ENCODE data around the gene DST.

DST gene

GRCh38 chr6:56613247-56613851 is 29.3 kb downstream of the DST start:
- Histone ChIP-seq H3K27ac (ENCODE audit: low read depth, low read length) (no peak overlapping the region), H2BK12ac (ENCODE audit: low read length) (no peak overlapping the region), H3K4me1 (ENCODE audit: control insufficient read depth in 1 of 2, insufficient read depth in 2 of 2, low read length in 2 of 2) (no peaks in the 10 kb centered on the region), H3K18ac (ENCODE audit: low read length) (no peak overlapping the region), H3K4me2 (ENCODE audit: low read length) (no peak overlapping the region), H3K23ac (ENCODE audit: low read length) (no peak overlapping the region), H3K27me3 (ENCODE audit: insufficient read depth, low read length) (no peaks in the 10 kb centered on the region), H3K79me1 (ENCODE audit: low read length) (no peaks in the 10 kb centered on the region), H3K9me3 (ENCODE audit: insufficient read depth, low read depth, low read length) (no peaks in the 10 kb centered on the region), H3K9ac (ENCODE audit: low read length) (no peak overlapping the region), H3K14ac (ENCODE audit: low read length) (no peak overlapping the region), H4K91ac (ENCODE audit: low read depth, low read length) (no peak overlapping the region), H3K36me3 (ENCODE audit: control insufficient read depth in 1 of 2, insufficient read depth in 2 of 2, low read length in 2 of 2) (peaks cover 2 to 8% of the 10 kb centered on the region in 2 experiments), H2BK5ac (ENCODE audit: low read depth, low read length, poor library complexity) (no peak overlapping the region), H2AK5ac (ENCODE audit: low read length) (no peak overlapping the region), H3K4me3 (ENCODE audit: low read depth, low read length) (no peak overlapping the region), H2AFZ (ENCODE audit: insufficient read depth, low read length, poor library complexity) (no peak overlapping the region), H2BK120ac (ENCODE audit: insufficient read depth, low read length, poor library complexity) (no peak overlapping the region), H3K79me2 (ENCODE audit: control insufficient read depth, insufficient read depth, low read length, poor library complexity) (no peaks in the 10 kb centered on the region), H4K8ac (ENCODE audit: low read depth, low read length) (no peak overlapping the region), H3K4ac (ENCODE audit: low read depth, low read length) (no peak overlapping the region), H4K12ac (ENCODE audit: low read depth, low read length) (no peak overlapping the region)
- WGBS (ENCODE audit: extremely low coverage, insufficient coverage, insufficient read length): no CpG with 5 or more reads among the region's 6 CpGs
- DNase-seq: no peak

DNA sequence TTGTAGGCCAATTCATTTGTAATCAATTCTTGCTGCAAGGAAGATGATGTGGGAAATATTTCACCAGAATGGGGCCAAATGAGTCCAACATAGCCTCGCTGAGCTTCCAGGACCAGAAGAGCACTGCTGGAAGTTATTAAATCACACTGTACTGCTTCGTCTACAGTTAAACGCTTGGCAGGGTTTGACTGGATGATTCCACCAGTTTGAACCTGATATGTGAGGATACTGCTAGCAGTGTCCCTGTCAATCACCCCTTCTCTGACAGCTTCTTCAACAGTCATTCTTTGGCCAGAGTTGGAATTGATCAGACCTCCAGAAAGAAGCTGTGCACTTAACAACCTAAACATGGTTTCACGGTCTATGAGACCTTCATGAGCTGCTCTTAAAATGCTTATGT is 34.4 kb downstream of the DST start:
- Histone ChIP-seq H3K27ac (ENCODE audit: low read depth, low read length) (no peak overlapping the region), H3K23ac (ENCODE audit: low read length) (no peak overlapping the region), H2AK5ac (ENCODE audit: low read length) (no peak overlapping the region), H3K4me1 (ENCODE audit: control insufficient read depth in 1 of 2, insufficient read depth in 2 of 2, low read length in 2 of 2) (no peaks in the 10 kb centered on the region), H3K18ac (ENCODE audit: low read length) (no peak overlapping the region), H4K91ac (ENCODE audit: low read depth, low read length) (no peak overlapping the region), H3K4me2 (ENCODE audit: low read length) (no peak overlapping the region), H3K9ac (ENCODE audit: low read length) (no peak overlapping the region), H2BK120ac (ENCODE audit: insufficient read depth, low read length, poor library complexity) (no peak overlapping the region), H2AFZ (ENCODE audit: insufficient read depth, low read length, poor library complexity) (no peak overlapping the region), H4K12ac (ENCODE audit: low read depth, low read length) (no peak overlapping the region), H4K8ac (ENCODE audit: low read depth, low read length) (no peak overlapping the region), H2BK5ac (ENCODE audit: low read depth, low read length, poor library complexity) (no peak overlapping the region), H3K4me3 (ENCODE audit: low read depth, low read length) (no peak overlapping the region), H3K79me1 (ENCODE audit: low read length) (no peaks in the 10 kb centered on the region), H3K27me3 (ENCODE audit: insufficient read depth, low read length) (no peaks in the 10 kb centered on the region), H3K79me2 (ENCODE audit: control insufficient read depth, insufficient read depth, low read length, poor library complexity) (no peaks in the 10 kb centered on the region), H3K36me3 (ENCODE audit: control insufficient read depth in 1 of 2, insufficient read depth in 2 of 2, low read length in 2 of 2) (no peaks in the 10 kb centered on the region), H2BK12ac (ENCODE audit: low read length) (no peak overlapping the region), H3K9me3 (ENCODE audit: insufficient read depth, low read depth, low read length) (no peaks in the 10 kb centered on the region), H3K14ac (ENCODE audit: low read length) (no peak overlapping the region), H3K4ac (ENCODE audit: low read depth, low read length) (no peak overlapping the region)
- no CpG with 5 or more reads among the region's 4 CpGs for WGBS (ENCODE audit: extremely low coverage, insufficient coverage, insufficient read length)
- no peak for DNase-seq

- no peak overlapping the region for H3K14ac ChIP-seq (ENCODE audit: low read length)
- no peak overlapping the region for H4K12ac ChIP-seq (ENCODE audit: low read depth, low read length)
- H3K27ac ChIP-seq (ENCODE audit: low read depth, low read length): no peak overlapping the region
- no peak overlapping the region for H4K91ac ChIP-seq (ENCODE audit: low read depth, low read length)
- no peak overlapping the region for H4K8ac ChIP-seq (ENCODE audit: low read depth, low read length)
- no peak overlapping the region for H2BK5ac ChIP-seq (ENCODE audit: low read depth, low read length, poor library complexity)
- no peak overlapping the region for H3K4me3 ChIP-seq (ENCODE audit: low read depth, low read length)
- no peaks in the 10 kb centered on the region for H3K27me3 ChIP-seq (ENCODE audit: insufficient read depth, low read length)
- H2AK5ac ChIP-seq (ENCODE audit: low read length): no peak overlapping the region
- H3K36me3 ChIP-seq (ENCODE audit: control insufficient read depth in 1 of 2, insufficient read depth in 2 of 2, low read length in 2 of 2): no peaks in the 10 kb centered on the region
- DNase-seq: no peak
- no peaks in the 10 kb centered on the region for H3K4me1 ChIP-seq (ENCODE audit: control insufficient read depth in 1 of 2, insufficient read depth in 2 of 2, low read length in 2 of 2)
- H2AFZ ChIP-seq (ENCODE audit: insufficient read depth, low read length, poor library complexity): no peak overlapping the region
- H3K79me2 ChIP-seq (ENCODE audit: control insufficient read depth, insufficient read depth, low read length, poor library complexity): no peaks in the 10 kb centered on the region
- H3K79me1 ChIP-seq (ENCODE audit: low read length): no peaks in the 10 kb centered on the region
- no peak overlapping the region for H3K9ac ChIP-seq (ENCODE audit: low read length)
- no peak overlapping the region for H3K18ac ChIP-seq (ENCODE audit: low read length)
- no peaks in the 10 kb centered on the region for H3K9me3 ChIP-seq (ENCODE audit: insufficient read depth, low read depth, low read length)
- no peak overlapping the region for H2BK12ac ChIP-seq (ENCODE audit: low read length)
- no CpG with 5 or more reads among the region's 2 CpGs for WGBS (ENCODE audit: extremely low coverage, insufficient coverage, insufficient read length)
- no peak overlapping the region for H2BK120ac ChIP-seq (ENCODE audit: insufficient read depth, low read length, poor library complexity)
- no peak overlapping the region for H3K4ac ChIP-seq (ENCODE audit: low read depth, low read length)
- H3K4me2 ChIP-seq (ENCODE audit: low read length): no peak overlapping the region
- H3K23ac ChIP-seq (ENCODE audit: low read length): no peak overlapping the region
Observed at GRCh38 chr6:56607111-56607752, 35.5 kb downstream of the DST start.

DNA sequence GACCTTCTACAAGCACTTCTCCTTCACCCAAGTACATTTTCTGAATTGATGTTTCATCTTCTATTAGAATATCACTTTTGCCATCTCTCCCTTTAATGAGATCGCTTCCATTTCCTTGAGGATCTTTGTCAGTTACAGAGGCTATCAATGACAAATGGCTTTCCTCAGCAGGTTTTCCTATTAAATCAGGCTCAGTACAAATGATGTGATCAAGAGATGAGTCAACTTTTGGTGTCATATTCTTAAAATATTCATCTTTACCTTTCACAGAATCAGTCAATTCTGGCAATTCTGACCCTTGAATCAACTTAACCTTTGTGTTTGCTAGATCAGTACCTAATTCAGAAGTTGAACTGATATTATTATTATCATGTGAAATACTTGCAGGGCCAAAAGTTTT is 37.3 kb downstream of the DST start:
- Histone ChIP-seq H3K4me2 (ENCODE audit: low read length) (no peak overlapping the region), H3K79me2 (ENCODE audit: control insufficient read depth, insufficient read depth, low read length, poor library complexity) (no peaks in the 10 kb centered on the region), H3K4me1 (ENCODE audit: control insufficient read depth in 1 of 2, insufficient read depth in 2 of 2, low read length in 2 of 2) (no peaks in the 10 kb centered on the region), H2BK12ac (ENCODE audit: low read length) (no peak overlapping the region), H4K91ac (ENCODE audit: low read depth, low read length) (no peak overlapping the region), H3K79me1 (ENCODE audit: low read length) (no peaks in the 10 kb centered on the region), H3K14ac (ENCODE audit: low read length) (no peak overlapping the region), H3K18ac (ENCODE audit: low read length) (no peak overlapping the region), H3K4me3 (ENCODE audit: low read depth, low read length) (no peak overlapping the region), H4K12ac (ENCODE audit: low read depth, low read length) (no peak overlapping the region), H3K27ac (ENCODE audit: low read depth, low read length) (no peak overlapping the region), H2AFZ (ENCODE audit: insufficient read depth, low read length, poor library complexity) (no peak overlapping the region), H3K27me3 (ENCODE audit: insufficient read depth, low read length) (no peaks in the 10 kb centered on the region), H2BK120ac (ENCODE audit: insufficient read depth, low read length, poor library complexity) (no peak overlapping the region), H3K23ac (ENCODE audit: low read length) (no peak overlapping the region), H3K4ac (ENCODE audit: low read depth, low read length) (no peak overlapping the region), H2AK5ac (ENCODE audit: low read length) (no peak overlapping the region), H4K8ac (ENCODE audit: low read depth, low read length) (no peak overlapping the region), H3K9me3 (ENCODE audit: insufficient read depth, low read depth, low read length) (no peaks in the 10 kb centered on the region), H2BK5ac (ENCODE audit: low read depth, low read length, poor library complexity) (no peak overlapping the region), H3K36me3 (ENCODE audit: control insufficient read depth in 1 of 2, insufficient read depth in 2 of 2, low read length in 2 of 2) (no peaks in the 10 kb centered on the region), H3K9ac (ENCODE audit: low read length) (no peak overlapping the region)
- DNase-seq: no peak
- no CpG with 5 or more reads among the region's 1 CpG for WGBS (ENCODE audit: extremely low coverage, insufficient coverage, insufficient read length)
